Measurements from ENCODE around the gene DEFB128.

DNA sequence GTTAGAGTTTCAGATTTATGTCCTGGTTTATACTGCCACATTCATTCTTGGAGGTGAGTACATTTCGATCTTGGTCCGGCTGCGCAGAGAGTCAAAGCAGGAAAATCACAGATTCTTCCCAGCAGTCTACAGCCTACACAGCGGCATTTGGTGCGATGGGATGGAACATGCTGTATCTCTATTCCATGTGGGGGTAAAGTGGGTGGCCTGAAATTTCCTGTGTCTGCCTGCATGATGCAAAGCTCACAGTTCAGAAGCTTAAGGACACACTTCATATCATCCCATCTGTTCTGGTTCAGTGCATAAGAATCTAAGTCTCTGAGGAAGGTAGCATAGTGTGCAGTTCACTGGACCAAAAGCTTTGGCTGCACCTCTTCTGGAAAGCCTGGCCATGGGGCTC is 32.4 kb downstream of the DEFB128 start, which contains the start of gene DEFB127:
- no peak for TF ChIP-seq GATA2 (IDR thresholded peaks at IDR 0.05; ENCODE audit: insufficient read depth, insufficient read length, low read depth, low read length)
- TF ChIP-seq POLR2A (IDR thresholded peaks at IDR 0.05; ENCODE audit: low read depth, low read length) = no peak
- TF ChIP-seq, protein P1, sequence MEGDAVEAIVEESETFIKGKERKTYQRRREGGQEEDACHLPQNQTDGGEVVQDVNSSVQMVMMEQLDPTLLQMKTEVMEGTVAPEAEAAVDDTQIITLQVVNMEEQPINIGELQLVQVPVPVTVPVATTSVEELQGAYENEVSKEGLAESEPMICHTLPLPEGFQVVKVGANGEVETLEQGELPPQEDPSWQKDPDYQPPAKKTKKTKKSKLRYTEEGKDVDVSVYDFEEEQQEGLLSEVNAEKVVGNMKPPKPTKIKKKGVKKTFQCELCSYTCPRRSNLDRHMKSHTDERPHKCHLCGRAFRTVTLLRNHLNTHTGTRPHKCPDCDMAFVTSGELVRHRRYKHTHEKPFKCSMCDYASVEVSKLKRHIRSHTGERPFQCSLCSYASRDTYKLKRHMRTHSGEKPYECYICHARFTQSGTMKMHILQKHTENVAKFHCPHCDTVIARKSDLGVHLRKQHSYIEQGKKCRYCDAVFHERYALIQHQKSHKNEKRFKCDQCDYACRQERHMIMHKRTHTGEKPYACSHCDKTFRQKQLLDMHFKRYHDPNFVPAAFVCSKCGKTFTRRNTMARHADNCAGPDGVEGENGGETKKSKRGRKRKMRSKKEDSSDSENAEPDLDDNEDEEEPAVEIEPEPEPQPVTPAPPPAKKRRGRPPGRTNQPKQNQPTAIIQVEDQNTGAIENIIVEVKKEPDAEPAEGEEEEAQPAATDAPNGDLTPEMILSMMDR (IDR thresholded peaks at IDR 0.05; ENCODE audit: extremely low read depth in 1 of 2, insufficient read depth in 1 of 2, low read depth in 1 of 2, low read length in 2 of 2) = no peak
- no peak for TF ChIP-seq EZH2 (IDR thresholded peaks at IDR 0.05; ENCODE audit: borderline replicate concordance, low read depth, low read length, severe bottlenecking)
- TF ChIP-seq, protein P2, sequence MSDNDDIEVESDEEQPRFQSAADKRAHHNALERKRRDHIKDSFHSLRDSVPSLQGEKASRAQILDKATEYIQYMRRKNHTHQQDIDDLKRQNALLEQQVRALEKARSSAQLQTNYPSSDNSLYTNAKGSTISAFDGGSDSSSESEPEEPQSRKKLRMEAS (IDR thresholded peaks at IDR 0.05; ENCODE audit: insufficient read depth, insufficient read length) = no peak
- no peak for TF ChIP-seq JUN (IDR thresholded peaks at IDR 0.05; ENCODE audit: borderline replicate concordance, insufficient read depth, insufficient read length, low read depth)
- no peak for TF ChIP-seq POLR2AphosphoS5 (IDR thresholded peaks at IDR 0.05; ENCODE audit: insufficient read depth, low read depth, low read length)
- no peak for TF ChIP-seq MYC (IDR thresholded peaks at IDR 0.05; ENCODE audit: low read depth, low read length)

All from endothelial cell of umbilical vein (primary cell).